Renal cortical epithelial cell (primary cell): ENCODE measurements around the gene PTPMT1. TPM values are rescaled to one million over a fixed set of nuclear protein-coding genes. Genes with fewer than 3 reads are reported as not detected.
"Not testable (repeated sequence)": the region's sequence is repeated elsewhere in the genome, so short reads cannot be mapped to it uniquely, and the experiment has no call there.

Source experiments
- DNase-seq: peaks from one replicate; pipeline ENCODE4 v3.0.0-alpha.2; 2011; ENCODE audit warnings: low read depth
- total RNA-seq: library from RNA; depleted of rRNA; stranded (reverse); fragments of >200 nt; gene quantifications from 2 replicates; pipeline ENCODE4 v1.2.3, GENCODE V29; 2014

PTPMT1 gene
- total RNA-seq: 94.0 and 135 TPM in 2 replicates

- DNase-seq: no peak
Measured at GRCh38 chr11:47565340-47566148, at the start of gene PTPMT1. Gene PTPMT1 (plus strand): TSS chr11:47565599. CDS start chr11:47565623, 24 bp downstream.

GRCh38 chr11:47516155-47516554, 49.2 kb upstream of the PTPMT1 start:
- DNase-seq: no peak

- no peak for DNase-seq
Measured at GRCh38 chr11:47516984-47517853, 48.2 kb upstream of the PTPMT1 start.

- DNase-seq: no peak
Measured at GRCh38 chr11:47518212-47518964, 47.0 kb upstream of the PTPMT1 start.

- peak; percentile 92 for DNase-seq
Measured at GRCh38 chr11:47523490-47524225, 41.7 kb upstream of the PTPMT1 start.

- no peak for DNase-seq
Measured at GRCh38 chr11:47524291-47524874, 41.0 kb upstream of the PTPMT1 start.

- DNase-seq: not testable (repeated sequence)
Measured at GRCh38 chr11:47526032-47526431, 39.4 kb upstream of the PTPMT1 start.

GRCh38 chr11:47527186-47527585, 38.2 kb upstream of the PTPMT1 start:
- no peak for DNase-seq

- DNase-seq: no peak
Measured at GRCh38 chr11:47529951-47530350, 35.4 kb upstream of the PTPMT1 start.

- not testable (repeated sequence) for DNase-seq
Measured at GRCh38 chr11:47530721-47531120, 34.7 kb upstream of the PTPMT1 start.

- DNase-seq: no peak
Measured at GRCh38 chr11:47531666-47532065, 33.7 kb upstream of the PTPMT1 start.

GRCh38 chr11:47532597-47533213, 32.7 kb upstream of the PTPMT1 start:
- no peak for DNase-seq

- no peak for DNase-seq
Measured at GRCh38 chr11:47533690-47534151, 31.7 kb upstream of the PTPMT1 start.

GRCh38 chr11:47534704-47535251, 30.6 kb upstream of the PTPMT1 start:
- no peak for DNase-seq

- DNase-seq: no peak
Measured at GRCh38 chr11:47536915-47537314, 28.5 kb upstream of the PTPMT1 start.

GRCh38 chr11:47538741-47539565, 26.4 kb upstream of the PTPMT1 start:
- DNase-seq: peak; percentile 92

GRCh38 chr11:47539681-47540039, 25.7 kb upstream of the PTPMT1 start:
- DNase-seq: no peak

GRCh38 chr11:47541070-47541469, 24.3 kb upstream of the PTPMT1 start:
- DNase-seq: no peak

GRCh38 chr11:47545298-47545697, 20.1 kb upstream of the PTPMT1 start:
- no peak for DNase-seq
